Measurements from ENCODE around the gene ZNF277.

The ZNF277 gene

GRCh38 chr7:112162142-112162766, 44.2 kb upstream of the ZNF277 start (continued):
- TF ChIP-seq ZBTB10 (tag by site-specific recombination; IDR thresholded peaks at IDR 0.05) (no peak), ZNF16 (tag by site-specific recombination; IDR thresholded peaks at IDR 0.05; ENCODE audit: low read depth) (no peak), GLI2 (tag by site-specific recombination; IDR thresholded peaks at IDR 0.05; ENCODE audit: borderline replicate concordance, low read depth) (no peak), ZNF596 (tag by site-specific recombination; IDR thresholded peaks at IDR 0.05) (0 out of 2 replicates have a peak, but pooled peaks have one; percentile 63), FEZF1 (tag by site-specific recombination; IDR thresholded peaks at IDR 0.05) (peak; percentile 97)
- TF ChIP-seq, protein P1, sequence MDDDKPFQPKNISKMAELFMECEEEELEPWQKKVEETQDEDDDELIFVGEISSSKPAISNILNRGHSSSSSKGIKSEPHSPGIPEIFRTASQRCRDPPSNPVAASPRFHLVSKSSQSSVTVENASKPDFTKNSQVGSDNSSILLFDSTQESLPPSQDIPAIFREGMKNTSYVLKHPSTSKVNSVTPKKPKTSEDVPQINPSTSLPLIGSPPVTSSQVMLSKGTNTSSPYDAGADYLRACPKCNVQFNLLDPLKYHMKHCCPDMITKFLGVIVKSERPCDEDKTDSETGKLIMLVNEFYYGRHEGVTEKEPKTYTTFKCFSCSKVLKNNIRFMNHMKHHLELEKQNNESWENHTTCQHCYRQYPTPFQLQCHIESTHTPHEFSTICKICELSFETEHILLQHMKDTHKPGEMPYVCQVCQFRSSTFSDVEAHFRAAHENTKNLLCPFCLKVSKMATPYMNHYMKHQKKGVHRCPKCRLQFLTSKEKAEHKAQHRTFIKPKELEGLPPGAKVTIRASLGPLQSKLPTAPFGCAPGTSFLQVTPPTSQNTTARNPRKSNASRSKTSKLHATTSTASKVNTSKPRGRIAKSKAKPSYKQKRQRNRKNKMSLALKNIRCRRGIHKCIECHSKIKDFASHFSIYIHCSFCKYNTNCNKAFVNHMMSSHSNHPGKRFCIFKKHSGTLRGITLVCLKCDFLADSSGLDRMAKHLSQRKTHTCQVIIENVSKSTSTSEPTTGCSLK (tag by site-specific recombination; IDR thresholded peaks at IDR 0.05), result no peak

GRCh38 chr7:112162784-112163506, 43.5 kb upstream of the ZNF277 start:
- peak overlapping the region; percentile 25; the same call in 1 of the 2 replicates for H3K27ac ChIP-seq (ENCODE audit: extremely low read depth, low read depth, low read length)
- no peaks in the 10 kb centered on the region for H3K9me3 ChIP-seq (ENCODE audit: control insufficient read depth, insufficient read depth, low read depth, low read length)
- H3K4me3 ChIP-seq (ENCODE audit: low read depth, low read length), result no peak overlapping the region
- peaks cover 32% of the 10 kb centered on the region for H3K4me1 ChIP-seq (ENCODE audit: control insufficient read depth, insufficient read depth, low read length)
- no peaks in the 10 kb centered on the region for H3K36me3 ChIP-seq (ENCODE audit: control insufficient read depth in 2 of 2, insufficient read depth in 1 of 2, low read length in 2 of 2)
- ChIA-PET CTCF (interaction anchor here (0.8 kb wide), 1 partner anchor 205 kb away, joined by 3 read pairs; no protein-coding TSS in a partner anchor), POLR2A (interaction anchor here (0.6 kb wide), 1 partner anchor 12 kb away, joined by 3 read pairs; no protein-coding TSS in a partner anchor)
- TF ChIP-seq, protein P2, sequence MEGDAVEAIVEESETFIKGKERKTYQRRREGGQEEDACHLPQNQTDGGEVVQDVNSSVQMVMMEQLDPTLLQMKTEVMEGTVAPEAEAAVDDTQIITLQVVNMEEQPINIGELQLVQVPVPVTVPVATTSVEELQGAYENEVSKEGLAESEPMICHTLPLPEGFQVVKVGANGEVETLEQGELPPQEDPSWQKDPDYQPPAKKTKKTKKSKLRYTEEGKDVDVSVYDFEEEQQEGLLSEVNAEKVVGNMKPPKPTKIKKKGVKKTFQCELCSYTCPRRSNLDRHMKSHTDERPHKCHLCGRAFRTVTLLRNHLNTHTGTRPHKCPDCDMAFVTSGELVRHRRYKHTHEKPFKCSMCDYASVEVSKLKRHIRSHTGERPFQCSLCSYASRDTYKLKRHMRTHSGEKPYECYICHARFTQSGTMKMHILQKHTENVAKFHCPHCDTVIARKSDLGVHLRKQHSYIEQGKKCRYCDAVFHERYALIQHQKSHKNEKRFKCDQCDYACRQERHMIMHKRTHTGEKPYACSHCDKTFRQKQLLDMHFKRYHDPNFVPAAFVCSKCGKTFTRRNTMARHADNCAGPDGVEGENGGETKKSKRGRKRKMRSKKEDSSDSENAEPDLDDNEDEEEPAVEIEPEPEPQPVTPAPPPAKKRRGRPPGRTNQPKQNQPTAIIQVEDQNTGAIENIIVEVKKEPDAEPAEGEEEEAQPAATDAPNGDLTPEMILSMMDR (tag by site-specific recombination; IDR thresholded peaks at IDR 0.05), result no peak
- 0 out of 2 replicates have a peak, but pooled peaks have one; percentile 14 for TF ChIP-seq ZNF664 (tag by site-specific recombination; IDR thresholded peaks at IDR 0.05)
- peak; percentile 24; the same call in 1 of the 2 replicates for TF ChIP-seq ZNF629 (tag by site-specific recombination; IDR thresholded peaks at IDR 0.05)
- TF ChIP-seq, protein P3, sequence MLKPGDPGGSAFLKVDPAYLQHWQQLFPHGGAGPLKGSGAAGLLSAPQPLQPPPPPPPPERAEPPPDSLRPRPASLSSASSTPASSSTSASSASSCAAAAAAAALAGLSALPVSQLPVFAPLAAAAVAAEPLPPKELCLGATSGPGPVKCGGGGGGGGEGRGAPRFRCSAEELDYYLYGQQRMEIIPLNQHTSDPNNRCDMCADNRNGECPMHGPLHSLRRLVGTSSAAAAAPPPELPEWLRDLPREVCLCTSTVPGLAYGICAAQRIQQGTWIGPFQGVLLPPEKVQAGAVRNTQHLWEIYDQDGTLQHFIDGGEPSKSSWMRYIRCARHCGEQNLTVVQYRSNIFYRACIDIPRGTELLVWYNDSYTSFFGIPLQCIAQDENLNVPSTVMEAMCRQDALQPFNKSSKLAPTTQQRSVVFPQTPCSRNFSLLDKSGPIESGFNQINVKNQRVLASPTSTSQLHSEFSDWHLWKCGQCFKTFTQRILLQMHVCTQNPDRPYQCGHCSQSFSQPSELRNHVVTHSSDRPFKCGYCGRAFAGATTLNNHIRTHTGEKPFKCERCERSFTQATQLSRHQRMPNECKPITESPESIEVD (tag by site-specific recombination; IDR thresholded peaks at IDR 0.05), result peak; percentile 51; the same call in 1 of the 2 replicates
- TF ChIP-seq ZIC2 (tag by site-specific recombination; IDR thresholded peaks at IDR 0.05), result no peak
- TF ChIP-seq FEZF1 (tag by site-specific recombination; IDR thresholded peaks at IDR 0.05), result peak; percentile 14; the same call in 1 of the 2 replicates
- TF ChIP-seq SP7 (tag by site-specific recombination; IDR thresholded peaks at IDR 0.05), result peak; percentile 81

DNA sequence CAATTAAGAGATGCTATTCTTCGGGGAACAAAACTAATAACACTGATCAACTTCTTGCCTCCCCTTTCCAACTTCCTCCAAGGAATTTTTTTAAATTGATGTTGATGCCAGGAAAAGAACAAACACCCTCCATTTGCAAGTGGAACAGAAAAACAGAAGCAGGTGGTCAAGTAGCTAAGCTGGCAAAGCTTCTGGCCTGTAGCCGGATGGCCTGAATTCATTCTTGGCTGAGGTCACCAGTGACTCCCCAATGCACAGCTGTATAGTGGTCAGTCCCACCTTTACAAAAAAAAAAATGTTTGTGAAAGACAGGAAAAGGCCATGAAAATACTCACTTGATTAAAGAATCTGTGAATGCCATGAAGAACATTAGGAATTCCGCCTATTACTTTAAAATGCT, 39.3 kb upstream of the ZNF277 start:
- CTCF ChIA-PET, result no interaction called here
- POLR2A ChIA-PET, result no interaction called here
- H3K4me1 ChIP-seq (ENCODE audit: control insufficient read depth, insufficient read depth, low read length), result peaks cover 12% of the 10 kb centered on the region
- H3K27ac ChIP-seq (ENCODE audit: extremely low read depth, low read depth, low read length), result no peak overlapping the region
- no peak overlapping the region for H3K4me3 ChIP-seq (ENCODE audit: low read depth, low read length)
- no peaks in the 10 kb centered on the region for H3K9me3 ChIP-seq (ENCODE audit: control insufficient read depth, insufficient read depth, low read depth, low read length)
- H3K36me3 ChIP-seq (ENCODE audit: control insufficient read depth in 2 of 2, insufficient read depth in 1 of 2, low read length in 2 of 2), result no peaks in the 10 kb centered on the region
- TF ChIP-seq ZNF449 (tag by site-specific recombination; IDR thresholded peaks at IDR 0.05) (no peak), ZBTB48 (tag by site-specific recombination; IDR thresholded peaks at IDR 0.05) (no peak), ZNF112 (tag by site-specific recombination; IDR thresholded peaks at IDR 0.05) (no peak)
- TF ChIP-seq, protein P4, sequence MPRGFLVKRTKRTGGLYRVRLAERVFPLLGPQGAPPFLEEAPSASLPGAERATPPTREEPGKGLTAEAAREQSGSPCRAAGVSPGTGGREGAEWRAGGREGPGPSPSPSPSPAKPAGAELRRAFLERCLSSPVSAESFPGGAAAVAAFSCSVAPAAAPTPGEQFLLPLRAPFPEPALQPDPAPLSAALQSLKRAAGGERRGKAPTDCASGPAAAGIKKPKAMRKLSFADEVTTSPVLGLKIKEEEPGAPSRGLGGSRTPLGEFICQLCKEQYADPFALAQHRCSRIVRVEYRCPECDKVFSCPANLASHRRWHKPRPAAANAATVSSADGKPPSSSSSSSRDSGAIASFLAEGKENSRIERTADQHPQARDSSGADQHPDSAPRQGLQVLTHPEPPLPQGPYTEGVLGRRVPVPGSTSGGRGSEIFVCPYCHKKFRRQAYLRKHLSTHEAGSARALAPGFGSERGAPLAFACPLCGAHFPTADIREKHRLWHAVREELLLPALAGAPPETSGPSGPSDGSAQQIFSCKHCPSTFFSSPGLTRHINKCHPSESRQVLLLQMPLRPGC (tag by site-specific recombination; IDR thresholded peaks at IDR 0.05), result no peak
- TF ChIP-seq, protein P5, sequence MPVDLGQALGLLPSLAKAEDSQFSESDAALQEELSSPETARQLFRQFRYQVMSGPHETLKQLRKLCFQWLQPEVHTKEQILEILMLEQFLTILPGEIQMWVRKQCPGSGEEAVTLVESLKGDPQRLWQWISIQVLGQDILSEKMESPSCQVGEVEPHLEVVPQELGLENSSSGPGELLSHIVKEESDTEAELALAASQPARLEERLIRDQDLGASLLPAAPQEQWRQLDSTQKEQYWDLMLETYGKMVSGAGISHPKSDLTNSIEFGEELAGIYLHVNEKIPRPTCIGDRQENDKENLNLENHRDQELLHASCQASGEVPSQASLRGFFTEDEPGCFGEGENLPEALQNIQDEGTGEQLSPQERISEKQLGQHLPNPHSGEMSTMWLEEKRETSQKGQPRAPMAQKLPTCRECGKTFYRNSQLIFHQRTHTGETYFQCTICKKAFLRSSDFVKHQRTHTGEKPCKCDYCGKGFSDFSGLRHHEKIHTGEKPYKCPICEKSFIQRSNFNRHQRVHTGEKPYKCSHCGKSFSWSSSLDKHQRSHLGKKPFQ (tag by site-specific recombination; IDR thresholded peaks at IDR 0.05), result no peak
